Hepatic stellate cell (primary cell): ENCODE measurements around the gene LOXHD1.

Experiments used
- DNase-seq: peaks from one replicate; pipeline ENCODE4 v3.0.0; 2011; ENCODE audit warnings: low spot score

The LOXHD1 gene

GRCh38 chr18:46657115-46657955 lies at the start of gene LOXHD1:
LOXHD1 (minus strand) TSS chr18:46657220; CDS start chr18:46657033, 187 bp downstream.
- no peak for DNase-seq

- DNase-seq: no peak
Observed at GRCh38 chr18:46705521-46705920, 48.5 kb upstream of the LOXHD1 start.

- DNase-seq: no peak
Observed at GRCh38 chr18:46704816-46705215, 47.8 kb upstream of the LOXHD1 start.

GRCh38 chr18:46704189-46704588 lies 47.2 kb upstream of the LOXHD1 start:
- DNase-seq: no peak

- no peak for DNase-seq
Observed at GRCh38 chr18:46702471-46702870, 45.5 kb upstream of the LOXHD1 start.

- DNase-seq: no peak
Observed at GRCh38 chr18:46700066-46700824, 43.2 kb upstream of the LOXHD1 start.

- DNase-seq: no peak
Observed at GRCh38 chr18:46696702-46697101, 39.7 kb upstream of the LOXHD1 start.

- DNase-seq: no peak
Observed at GRCh38 chr18:46696268-46696667, 39.2 kb upstream of the LOXHD1 start.

GRCh38 chr18:46693996-46694395 lies 37.0 kb upstream of the LOXHD1 start:
- DNase-seq: no peak

GRCh38 chr18:46688853-46689525 lies 32.0 kb upstream of the LOXHD1 start:
- DNase-seq: no peak

- DNase-seq: no peak
Observed at GRCh38 chr18:46686186-46686585, 29.2 kb upstream of the LOXHD1 start.

GRCh38 chr18:46683252-46683651 lies 26.2 kb upstream of the LOXHD1 start:
- DNase-seq: no peak

GRCh38 chr18:46680784-46681695 lies 24.0 kb upstream of the LOXHD1 start:
- DNase-seq: no peak

- no peak for DNase-seq
Observed at GRCh38 chr18:46679846-46680598, 23.0 kb upstream of the LOXHD1 start.

GRCh38 chr18:46678785-46679399 lies 21.9 kb upstream of the LOXHD1 start:
- DNase-seq: no peak

GRCh38 chr18:46678041-46678440 lies 21.0 kb upstream of the LOXHD1 start:
- no peak for DNase-seq

GRCh38 chr18:46677611-46678010 lies 20.6 kb upstream of the LOXHD1 start:
- DNase-seq: no peak

GRCh38 chr18:46676182-46676835 lies 19.3 kb upstream of the LOXHD1 start:
- DNase-seq: no peak

- DNase-seq: no peak
Observed at GRCh38 chr18:46675112-46675511, 18.1 kb upstream of the LOXHD1 start.
